HG03039 (cell line): Measurements from ENCODE around the gene CSMD2.
"Not testable (repeated sequence)": the region's sequence is repeated elsewhere in the genome, so short reads cannot be mapped to it uniquely, and the experiment has no call there.

Experiments
- ATAC-seq: cut with Tn5 transposase; IDR thresholded peaks from one replicate; pipeline ENCODE4 v1.9.1; 2021; ENCODE audit warnings: mild to moderate bottlenecking, moderate library complexity; ENCODE audit not compliant: unreplicated experiment

CSMD2 gene

DNA sequence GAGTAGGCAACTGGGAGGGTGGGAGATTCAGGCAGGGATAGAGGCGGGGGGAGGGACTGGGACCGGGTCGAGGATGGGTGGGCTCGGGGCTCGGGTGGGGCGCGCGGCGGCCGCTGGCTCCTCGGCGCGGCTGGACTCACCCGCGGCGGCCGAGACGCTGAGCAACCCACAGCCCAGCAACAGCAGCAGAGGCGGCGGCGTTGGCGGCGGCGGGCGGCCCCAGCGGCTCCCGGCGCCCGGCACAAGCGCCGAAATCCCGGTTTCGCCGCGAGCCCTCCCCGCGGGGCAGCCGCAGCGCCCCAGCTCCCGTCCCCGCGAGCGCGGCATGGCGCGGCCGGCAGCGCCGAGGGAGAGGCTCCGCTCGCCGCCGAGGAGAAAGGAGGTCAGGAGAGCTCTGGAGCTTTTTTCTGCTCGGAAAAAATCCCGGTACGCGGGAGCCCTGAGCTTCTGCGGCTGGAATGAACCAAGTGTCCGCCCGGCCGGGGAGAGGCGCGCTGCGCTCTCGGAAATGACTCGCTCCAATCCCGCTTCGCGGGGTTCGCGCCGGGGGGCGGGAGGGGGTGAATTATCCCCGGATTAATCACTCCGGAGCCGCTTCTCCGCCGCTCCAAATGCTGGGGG, at the start of gene CSMD2:
Gene CSMD2 (minus strand): TSS at position 460 of the 621 bp plus-strand sequence. CDS start 133 bp downstream, at position 327.
- ATAC-seq = no peak

DNA sequence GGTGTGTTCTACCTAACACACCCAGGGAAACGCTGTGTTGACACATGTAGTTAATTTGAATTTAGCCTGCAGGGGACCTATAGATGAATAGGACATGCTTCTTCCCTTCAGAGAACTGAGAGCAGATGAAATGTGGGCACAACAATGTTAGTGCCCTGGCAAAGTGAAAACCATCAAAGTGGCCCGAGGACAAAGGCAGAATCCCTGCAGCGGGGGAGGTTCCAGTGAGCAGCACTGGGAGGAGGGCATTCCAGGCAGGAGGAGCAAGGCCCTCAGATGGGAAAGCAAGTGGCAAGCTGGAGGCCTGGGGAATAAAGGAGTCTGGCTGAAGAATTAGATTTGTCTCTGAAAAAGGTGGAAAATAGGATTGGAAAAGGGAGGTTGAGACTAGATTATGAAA, 48.9 kb upstream of the CSMD2 start:
- no peak for ATAC-seq

DNA sequence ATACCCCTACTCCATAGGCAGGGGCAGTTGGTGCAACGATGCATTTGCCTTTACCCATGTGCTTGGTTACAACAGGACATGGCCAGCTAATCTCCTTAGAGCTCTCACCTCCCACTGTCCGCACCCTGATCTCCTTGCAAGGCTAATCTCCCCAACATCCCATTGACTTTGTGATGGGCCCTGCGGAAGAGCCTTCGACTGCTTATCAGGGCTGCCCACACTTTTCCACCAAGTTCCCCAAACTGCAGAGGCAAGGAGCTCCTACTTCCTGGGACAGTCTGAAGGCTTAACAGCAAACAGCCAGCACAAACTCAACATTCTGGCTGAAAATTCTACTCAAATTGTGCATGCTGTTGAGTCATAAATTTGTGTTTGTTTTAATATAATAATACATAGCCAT, 47.6 kb upstream of the CSMD2 start:
- no peak for ATAC-seq

DNA sequence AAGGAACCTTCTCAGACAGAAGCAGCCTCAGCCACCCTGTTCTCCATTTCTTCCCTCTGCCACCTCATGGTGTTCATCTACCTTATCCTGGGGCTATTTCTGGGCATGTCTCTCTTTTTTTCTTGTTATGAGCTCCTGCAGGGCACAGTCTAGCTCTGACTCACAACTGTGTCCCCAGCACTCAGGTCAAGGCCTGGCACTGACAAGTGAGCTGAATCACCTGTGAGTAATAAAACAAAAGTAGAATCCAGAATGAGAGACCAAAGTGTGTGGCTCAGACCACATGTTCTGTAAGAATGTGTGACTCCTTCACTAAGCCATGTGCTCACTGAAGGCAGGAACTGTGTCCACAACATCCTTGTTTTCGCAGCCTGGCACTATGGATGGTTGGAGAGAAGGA, 34.9 kb upstream of the CSMD2 start:
- no peak for ATAC-seq

DNA sequence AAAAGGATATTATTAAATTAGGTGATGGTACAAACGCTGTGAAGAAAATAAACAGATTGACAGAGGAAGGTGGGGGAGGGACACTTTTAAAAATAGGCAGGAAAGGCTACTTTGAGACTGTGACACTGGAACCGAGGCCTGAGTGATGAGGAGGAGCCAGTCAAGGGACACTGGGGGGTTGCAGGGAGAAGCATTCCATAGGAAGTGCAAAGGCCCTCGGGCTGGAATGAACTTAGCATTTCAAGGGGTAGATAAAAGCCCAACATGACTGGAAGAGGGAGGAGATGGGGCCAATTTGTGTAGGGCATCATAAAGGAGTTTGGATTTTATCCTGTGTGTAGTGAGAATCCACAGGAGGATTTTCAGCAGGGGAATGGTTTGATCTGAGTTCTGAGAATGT, 27.6 kb upstream of the CSMD2 start:
- no peak for ATAC-seq

DNA sequence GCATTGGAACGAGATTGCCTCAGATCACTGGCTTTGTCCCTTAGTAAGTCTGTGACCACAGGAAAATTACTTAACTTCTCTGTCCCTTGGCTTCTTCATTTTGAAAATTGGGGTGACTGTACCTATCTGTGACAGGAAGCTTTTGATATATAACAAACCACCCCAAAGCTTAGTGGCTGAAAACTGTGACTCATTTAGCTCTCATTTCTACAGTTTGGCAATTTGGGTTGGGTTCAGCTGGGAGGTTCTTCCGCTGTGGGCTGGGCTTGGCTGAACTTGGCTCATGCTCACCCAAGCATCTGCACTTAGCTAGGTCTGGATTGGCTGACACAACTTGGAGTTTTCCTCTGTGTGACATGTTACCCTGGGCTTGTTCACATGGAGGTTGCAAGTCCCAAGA, 25.7 kb upstream of the CSMD2 start:
- ATAC-seq = no peak

DNA sequence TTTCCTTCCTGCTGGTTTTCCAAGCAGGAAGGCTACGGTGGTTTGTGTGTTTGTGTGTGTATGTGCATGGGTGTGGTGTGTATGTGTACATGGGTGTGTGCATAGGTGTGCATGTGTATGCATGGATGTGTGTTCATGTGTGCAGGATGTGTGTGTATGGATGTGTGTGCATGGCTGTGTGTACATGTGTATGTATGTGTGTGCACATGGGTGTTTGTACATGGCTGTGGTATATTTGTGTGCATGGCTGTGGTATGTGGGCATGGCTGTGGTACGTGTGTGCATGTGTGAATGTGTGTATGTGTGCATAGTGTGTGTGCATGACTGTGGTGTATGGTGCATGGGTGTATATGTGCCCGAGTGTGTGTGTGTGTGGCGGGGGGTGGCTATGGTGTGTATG, 24.0 kb upstream of the CSMD2 start:
- ATAC-seq = no peak

DNA sequence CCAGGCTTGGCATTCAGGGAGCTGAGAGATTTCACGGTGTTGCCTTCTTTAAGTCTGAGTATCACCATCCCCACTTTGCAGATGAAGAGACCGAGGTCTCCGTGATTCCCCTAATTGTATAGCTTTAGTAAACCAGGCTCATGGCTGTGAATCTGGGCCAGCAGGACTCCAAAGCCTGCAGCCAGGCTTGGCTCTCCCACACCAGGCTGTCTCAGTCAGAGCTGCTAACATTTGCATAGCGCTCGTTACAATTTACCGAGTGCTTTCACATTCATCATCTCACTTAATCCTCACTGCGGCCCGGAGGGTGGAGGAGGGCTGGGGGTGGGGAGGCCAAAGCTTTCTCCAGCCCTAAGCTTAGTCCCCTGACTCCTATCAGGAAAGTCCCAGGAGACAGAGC, 23.4 kb upstream of the CSMD2 start:
- ATAC-seq = no peak

DNA sequence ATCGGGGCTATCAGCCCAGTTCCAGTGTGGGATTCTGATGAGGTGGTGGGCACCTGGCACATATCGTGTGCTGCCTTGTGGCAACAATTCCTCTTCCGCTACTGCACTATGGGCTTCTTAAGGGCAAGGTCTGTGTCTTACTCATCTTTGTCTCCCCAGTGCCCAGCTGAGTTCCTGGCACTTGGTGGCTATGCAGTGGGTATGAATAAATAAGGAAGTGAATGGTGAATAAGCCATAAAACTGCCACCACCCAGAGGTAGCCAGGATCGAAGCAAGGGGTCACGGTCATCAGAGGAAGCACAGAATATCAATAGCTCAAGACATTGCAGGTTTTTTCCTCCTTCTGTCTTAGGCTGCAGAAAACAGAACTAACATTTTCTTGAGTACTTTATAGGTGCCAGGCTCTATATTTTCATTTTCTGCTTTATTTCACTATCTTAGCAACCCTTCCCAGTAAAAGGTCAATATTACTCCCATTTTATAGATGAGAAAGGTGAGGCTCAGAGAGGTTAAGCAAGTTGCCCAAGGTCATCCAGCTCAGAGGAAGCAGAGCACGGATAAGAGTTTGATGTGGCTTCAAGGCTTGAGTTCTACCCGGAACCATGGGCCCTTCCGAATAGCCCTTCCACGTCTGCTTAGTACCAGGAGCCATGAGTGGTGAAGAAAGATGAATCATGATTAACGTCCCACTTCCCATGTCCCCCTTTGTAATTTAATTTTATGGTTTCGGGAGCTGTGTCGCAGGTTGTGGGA, 21.9 kb upstream of the CSMD2 start:
- no peak for ATAC-seq

DNA sequence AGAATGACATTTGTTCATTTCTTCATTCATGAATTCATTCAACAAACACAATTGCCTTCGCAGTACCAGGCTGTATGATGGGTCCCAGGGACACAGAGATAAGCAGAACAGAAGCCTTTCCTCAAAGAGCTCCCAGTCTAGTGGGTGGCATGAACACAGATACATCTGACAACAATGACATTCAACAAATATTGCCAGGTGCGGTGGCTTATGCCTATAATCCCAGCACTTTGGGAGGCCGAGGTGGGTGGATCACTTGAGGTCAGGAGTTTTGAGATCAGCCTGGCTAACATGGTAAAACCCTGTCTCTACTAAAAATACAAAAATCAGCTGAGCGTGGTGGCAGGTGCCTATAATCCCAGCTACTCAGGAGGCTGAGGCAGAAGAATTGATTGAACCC, 18.4 kb upstream of the CSMD2 start:
- ATAC-seq = not testable (repeated sequence)

DNA sequence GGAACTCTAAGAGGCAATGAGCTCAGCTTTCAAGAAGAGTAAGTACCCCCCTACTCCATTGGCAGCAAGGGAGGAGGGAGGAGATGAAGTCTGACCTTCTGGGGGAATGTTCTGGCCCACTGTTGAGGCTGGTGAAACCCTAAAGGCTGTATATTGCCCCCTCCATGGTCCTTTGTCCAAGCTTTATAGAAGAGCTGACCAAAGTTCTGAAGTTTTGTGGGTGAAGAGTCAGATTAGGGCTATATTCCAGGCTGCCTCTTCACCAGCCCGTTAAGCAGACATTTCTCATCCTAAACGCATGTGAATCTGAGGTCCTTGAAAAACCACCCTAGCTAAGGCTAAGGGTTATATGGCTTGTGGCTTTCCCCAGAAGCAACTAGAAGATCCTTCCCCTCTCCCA, 13.0 kb upstream of the CSMD2 start:
- ATAC-seq = no peak

DNA sequence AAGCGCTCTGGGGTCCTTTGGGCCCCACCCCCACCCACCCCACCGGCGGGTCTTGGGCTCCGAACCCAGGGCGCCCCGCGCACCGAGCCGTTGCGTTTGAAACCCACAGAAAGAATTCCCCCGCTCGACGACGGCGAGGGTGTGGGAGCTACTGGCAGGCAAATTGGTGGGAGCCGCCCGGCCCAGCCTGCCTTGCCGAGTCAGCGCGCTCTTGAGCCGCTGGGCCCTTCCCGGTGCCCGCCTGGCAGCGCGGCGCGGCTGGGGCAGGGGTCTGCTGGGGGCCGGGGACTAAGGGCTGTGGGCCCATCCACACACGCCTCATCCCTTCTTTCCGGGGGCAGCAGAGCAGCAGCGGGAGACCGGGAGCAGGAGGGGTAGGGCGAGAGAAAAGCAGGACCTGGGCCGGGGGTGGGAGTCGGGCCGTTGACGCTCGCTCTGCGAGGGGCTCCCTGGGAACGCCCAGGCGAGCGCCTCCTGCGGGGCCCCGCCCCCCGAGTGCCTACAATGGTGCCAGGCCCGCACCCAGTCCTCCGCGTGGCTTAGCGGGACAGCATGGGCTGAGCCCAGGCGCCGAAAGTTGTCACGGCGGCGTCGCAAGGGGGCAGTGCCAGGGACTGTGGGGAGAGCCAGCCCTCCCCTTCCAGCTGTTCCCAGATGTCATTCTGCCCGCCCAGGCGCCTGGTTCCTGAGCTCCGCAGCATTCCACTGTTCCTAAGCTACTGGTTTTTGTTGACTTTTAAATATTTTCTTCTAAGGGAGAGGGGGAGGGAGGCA, 12.0 kb upstream of the CSMD2 start, which contains the start of gene C1orf94:
Gene C1orf94 (plus strand): TSS at position 78 of the 774 bp plus-strand sequence. CDS start 883 bp downstream, outside the sequence.
- no peak for ATAC-seq

DNA sequence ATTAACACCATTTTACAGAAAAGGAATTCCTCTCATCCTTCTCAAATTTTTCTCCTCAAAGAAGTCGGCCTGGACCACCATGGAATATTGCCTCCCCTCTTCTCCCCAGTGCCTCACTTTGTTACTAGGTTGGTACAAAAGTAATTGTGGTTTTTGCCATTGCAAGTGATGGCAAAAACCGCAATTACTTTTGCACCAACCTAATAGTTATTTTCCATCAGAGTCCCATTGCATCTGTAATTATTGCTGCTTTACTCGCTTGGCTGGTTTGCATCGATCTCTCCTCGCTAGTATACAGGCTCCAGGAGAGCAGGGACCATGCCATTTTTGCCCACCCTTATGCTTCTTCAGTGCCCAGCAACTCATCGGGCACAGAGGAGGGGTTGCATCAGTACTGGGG, 10.7 kb upstream of the CSMD2 start:
- ATAC-seq = no peak

DNA sequence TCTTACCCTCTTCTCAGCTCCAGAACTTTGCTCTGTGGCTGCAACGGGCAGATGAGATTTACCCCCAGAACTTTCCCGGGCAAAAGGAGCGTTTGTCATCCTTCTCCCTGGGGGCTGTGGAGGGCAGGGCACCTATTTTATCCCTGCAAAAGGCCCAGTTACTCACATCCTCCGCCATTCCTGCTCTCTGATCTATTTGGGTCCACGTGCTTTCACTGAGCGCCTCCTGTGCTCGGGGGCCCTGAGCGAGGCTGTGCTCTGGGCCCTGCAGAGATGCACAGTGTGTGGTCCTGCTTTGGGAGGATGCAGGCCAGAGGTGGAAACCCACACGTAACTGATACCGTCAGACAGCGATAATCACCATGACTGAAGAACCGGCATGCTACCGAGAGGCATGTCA, 2.4 kb upstream of the CSMD2 start:
- ATAC-seq = no peak

DNA sequence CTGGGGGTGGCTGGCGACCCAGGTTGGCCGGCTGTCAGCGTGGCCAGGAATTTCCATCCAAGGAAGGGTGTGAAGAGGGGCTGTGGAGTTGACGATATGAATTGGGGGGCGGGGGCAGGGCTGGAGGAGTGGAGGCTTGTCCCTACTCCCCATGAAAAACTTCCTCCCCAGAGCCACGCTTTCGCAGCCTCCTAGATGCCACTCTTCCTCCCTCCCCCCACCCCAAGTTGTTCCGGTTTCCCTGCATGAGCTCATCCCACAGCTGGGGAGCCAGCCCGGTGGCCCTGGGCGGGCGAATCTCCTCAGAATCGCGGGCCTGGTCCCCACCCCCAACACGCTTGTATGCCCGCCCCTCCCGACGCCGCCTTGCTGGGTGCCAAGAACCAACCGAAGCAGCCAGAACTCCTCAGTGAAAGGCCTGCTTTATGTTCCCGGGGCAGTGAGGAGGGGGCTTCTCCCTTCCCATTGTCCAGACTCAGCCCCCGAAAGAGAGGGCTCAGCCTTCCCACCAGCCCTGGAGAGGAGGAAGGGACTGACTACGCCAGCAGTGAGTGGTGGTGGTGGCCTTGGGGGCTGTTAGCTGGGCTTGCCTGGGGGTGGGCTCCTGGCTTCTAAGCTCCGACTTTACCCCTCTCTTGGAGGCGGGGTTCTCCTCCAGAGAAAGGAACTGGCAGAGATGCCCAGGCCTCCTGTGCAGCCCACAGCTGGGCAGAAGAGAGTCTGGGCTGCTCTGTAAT, 1.8 kb upstream of the CSMD2 start:
- no peak for ATAC-seq

DNA sequence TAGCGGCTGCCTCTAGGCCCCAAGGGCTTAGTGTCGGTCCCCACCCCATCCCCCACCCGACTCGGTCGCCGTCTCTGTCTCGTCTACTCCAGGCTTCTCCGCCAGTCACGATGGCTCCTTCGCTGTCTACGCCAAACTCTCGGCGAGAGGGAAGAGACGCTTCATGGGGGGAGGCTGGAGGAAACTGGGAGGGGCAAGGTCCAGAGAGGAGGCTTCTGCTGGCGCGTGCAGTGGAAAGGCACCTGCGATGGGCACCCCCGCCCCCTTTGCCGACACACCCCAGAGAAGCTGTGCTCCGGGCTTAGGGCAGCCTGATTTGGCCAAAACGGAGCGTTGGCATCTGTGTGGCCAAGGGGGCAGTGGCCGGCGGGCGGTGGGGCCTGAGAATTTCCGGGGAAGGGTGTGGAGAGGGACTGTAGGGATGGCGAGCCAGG, 1.2 kb upstream of the CSMD2 start:
- no peak for ATAC-seq

DNA sequence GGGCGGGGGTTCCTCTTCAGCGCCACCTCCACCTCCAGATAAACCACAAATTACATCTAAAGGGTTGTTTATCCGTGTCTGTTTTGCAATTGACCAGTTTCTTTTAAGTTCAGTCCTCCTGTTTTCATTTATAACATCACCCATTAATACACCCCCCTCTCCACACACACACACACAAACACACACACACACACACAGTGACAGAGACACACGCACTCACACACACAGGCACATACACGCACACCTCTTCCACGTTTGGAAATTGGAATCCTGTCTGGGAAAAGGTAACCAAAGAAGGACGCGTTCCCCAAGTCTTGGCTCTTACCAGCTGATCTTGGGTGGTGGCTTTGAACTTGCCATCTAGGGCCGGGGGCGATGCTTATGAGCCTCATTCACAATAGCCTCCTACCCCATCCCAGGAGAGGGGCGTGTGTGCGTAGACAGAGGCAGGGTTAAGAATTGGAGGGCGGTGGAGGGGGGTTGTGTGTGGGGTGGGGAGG, 442 bp upstream of the CSMD2 start:
- no peak for ATAC-seq

DNA sequence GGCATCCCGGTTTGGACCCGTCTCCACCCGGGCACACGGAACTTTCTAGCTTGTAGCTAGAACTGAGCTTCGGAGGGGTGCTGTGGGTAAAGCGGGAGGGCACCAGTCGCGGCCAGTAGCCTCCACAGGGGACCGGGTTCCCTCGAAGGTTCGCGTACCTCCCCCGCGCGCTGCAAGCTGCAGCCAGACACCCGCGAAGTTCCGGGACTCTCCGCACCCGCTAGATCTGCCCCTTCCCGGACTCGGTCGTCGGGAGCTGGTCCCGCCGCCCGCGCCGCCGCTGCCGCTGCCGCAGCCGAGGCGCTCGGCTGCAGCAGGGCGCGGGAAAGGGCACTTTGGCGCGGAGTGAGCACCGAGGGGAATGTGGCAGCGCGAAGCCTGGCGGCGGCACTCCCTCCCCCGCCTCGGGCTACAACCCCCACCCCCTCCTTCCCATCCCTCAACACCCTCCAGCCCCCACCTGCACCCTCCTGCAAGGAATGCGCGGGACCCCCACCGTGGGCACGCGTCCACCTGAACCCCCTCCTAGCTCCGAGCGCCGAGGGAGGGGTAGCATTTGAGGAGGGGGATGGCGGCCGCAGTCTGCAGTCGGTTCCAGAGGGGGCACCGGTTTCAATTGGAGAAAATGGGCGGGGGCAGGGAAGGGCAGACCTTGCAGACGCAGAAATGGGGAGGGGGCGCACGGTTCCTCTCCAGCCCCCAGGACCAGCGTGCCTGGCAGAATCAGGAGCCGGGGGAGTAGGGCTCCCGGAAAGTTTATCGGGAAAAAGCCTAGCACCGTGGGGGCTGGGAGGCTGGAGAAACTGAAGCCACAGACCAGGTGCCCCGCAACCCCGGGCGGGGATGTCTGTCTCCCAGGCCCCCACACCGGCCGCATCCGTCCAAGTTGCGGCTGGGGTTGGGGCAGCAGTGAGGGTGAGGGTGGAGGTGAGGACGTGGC, 968 bp downstream of the CSMD2 start:
- no peak for ATAC-seq

DNA sequence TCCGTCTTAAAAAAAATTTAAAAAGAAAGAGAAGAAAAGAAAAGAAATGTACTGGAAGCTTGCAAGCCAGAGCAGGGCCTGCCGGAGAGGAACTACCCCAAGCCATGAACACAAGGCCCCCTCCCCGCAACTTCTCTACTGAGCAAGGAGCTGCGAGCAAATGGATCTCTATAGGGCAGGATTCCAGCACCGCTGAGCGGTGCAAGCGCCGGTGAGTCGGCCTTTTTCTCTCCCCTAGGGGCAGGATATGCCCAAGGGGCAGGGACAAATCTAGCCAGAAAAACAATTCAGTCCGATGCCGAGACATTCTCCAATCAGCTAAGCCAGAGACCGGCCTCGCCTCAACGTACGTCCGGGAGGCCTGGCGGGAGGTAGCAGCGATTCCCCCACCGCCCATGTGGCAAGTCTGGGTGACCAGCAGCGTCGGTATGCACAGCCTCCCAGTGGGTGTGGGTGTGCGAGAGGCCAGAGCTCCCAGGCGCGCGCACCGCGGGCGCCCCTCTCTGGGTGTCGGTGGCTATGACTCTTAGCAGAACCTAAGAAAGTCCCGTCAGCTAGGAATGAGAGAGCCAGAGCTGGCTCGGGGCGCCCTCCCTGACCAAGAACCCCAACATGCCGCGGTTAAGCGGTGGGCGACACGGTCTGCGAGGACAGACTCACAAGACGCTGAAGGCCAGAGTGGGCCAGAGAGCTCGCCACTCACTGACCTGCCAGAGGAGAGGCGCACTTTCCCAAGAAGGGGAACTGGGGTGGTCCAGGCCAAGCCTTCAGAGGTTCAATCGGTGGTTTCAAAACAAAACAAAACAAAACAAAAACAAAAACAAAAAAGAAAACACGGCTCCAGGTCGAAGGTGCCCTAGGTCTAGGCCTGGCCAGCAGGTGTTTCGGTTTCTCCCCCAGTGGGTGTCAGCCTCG, 1.9 kb downstream of the CSMD2 start:
- ATAC-seq = peak; percentile 51
